ENCODE data around the gene CHRNG. TPM values are rescaled to one million over a fixed set of nuclear protein-coding genes. Genes with fewer than 3 reads are reported as not detected.

CHRNG gene
- total RNA-seq, 1 experiment from 2014 or later: 36.6 TPM

DNA sequence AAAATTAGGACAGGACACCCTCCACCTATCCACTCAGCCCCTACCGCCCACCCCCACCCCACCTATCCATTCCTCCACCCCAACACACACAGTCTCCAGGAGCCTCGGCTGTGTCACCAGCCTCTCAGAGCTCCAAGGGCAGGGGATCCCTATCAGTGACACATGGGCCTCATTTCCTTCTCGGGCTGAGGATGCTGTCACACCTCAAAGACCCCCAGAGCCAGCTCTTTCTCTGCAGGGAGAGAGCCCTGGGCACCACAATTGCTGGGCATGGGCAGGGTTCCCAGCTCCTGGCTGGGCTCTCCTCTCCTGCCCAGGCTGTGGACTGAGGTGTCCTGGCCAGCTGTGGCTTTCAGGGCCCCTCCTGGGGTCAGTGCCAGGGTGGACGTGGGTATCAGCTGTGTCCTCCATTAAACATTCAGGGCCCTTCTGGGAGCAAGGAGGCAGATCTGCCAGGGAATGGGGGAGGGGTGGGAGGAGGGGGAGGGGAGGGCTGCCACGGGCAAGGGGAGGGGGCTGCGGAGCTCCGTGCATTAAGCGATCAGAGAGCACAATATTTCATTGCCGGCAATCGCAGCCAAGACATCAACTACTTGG lies 37.6 kb upstream of the CHRNG start:
- no peak for DNase-seq
- Histone ChIP-seq H3K27ac (no peak overlapping the region), H3K36me3 (no peaks in the 10 kb centered on the region), H3K27me3 (peaks cover 42% of the 10 kb centered on the region), H3K4me1 (peaks cover 11% of the 10 kb centered on the region; the same call in 1 of the 2 replicates), H3K9me3 (replicated peaks) (no peaks in the 10 kb centered on the region), H3K4me3 (no peak overlapping the region)

DNA sequence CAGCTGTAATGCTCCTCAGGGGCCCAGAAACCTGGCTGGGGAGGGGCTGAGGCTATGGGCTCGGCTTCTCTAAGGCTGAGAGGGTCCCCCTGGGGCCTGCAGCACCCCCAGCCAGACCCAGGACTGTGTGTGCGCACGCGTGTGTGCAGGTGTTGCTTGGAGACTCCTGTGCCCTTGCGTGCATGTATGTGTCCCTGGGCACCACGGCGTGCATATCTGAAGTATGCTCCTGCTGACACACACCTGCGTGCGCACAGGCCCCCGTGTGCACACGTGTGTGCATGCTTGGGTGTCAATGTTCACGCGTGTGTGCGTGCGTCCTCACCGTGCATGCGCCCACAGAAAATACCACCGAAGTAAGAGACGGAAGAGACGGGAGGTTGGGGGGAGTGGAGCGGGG lies 37.0 kb upstream of the CHRNG start:
- no peaks in the 10 kb centered on the region for H3K36me3 ChIP-seq
- DNase-seq: no peak
- H3K4me3 ChIP-seq: no peak overlapping the region
- H3K27me3 ChIP-seq: peaks cover 48% of the 10 kb centered on the region
- no peak overlapping the region for H3K27ac ChIP-seq
- no peaks in the 10 kb centered on the region for H3K9me3 ChIP-seq (replicated peaks)
- H3K4me1 ChIP-seq: peaks cover 11% of the 10 kb centered on the region; the same call in 1 of the 2 replicates

DNA sequence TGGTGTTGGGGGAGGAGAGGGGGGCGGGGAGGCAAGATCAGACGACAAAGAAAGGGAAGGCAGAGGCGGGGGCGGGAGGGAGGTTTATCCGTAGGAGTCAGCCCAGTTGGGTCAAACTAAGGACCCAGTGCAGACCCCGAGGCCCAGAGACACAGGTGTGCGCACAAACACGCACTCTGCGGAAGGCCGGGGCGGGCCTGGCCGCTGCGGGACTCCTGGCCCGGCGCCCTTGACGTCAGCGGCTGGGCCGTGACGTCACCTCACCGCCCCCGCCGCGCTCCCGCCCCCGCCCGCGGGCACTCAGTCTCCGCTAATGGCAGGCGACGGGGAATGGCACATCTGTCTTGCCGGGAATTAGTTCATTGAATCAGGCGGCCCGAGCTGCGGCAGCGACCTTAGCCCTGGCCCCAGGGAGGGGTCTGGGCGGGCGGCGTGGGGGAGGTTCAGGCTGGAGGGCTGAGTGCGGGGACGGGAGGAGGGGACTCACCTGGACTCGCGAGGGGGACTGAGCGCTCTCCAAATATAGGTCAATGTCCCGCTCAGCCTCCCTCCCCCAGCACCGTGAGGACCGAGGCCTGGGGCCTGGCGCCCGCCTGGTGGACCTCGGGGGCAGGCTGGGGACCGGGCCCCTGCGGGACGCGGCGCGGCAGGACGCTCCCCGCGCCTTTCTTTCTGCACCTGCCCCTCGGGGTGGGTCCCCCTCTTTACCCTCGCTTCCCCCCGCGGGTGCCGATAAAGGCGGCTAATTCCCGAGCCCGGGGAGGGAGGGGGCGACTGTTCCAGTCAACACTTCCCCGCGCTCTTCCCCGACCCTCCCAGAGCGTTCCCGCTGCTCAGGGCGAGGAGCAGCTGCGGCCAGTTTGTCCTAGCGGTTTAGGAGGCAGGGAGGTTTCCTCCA lies 36.3 kb upstream of the CHRNG start:
- Histone ChIP-seq H3K9me3 (replicated peaks) (no peaks in the 10 kb centered on the region), H3K36me3 (no peaks in the 10 kb centered on the region), H3K27me3 (peaks cover 51% of the 10 kb centered on the region), H3K4me3 (peak overlapping the region; percentile 59), H3K27ac (no peak overlapping the region), H3K4me1 (peaks cover 11% of the 10 kb centered on the region; the same call in 1 of the 2 replicates)
- peak; percentile 61 to 70 for DNase-seq

DNA sequence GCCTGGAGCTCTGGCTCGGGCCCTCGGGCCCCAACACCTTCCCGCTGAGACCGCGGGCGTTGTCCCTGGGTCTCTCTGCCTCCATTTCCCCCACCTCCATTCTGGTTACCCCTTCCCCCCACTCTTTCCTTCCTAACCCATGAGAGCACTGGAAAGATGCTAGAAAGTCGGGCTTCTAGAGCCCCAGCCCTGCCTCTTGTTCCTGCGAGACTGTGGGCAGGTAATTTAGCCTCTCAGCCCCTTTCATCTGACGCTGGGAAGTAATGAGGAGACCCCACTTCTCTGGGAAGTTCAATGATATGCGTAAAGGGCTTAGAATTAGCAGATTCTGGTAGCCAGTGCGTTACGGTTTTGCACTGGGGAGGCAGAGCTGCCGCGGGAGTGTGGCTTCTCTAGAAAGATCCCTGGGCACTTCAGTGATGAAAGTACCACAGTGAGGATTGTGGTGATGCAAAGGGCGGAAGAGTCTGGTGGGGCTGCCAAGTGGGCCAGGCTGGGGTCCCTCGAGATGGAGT lies 35.6 kb upstream of the CHRNG start:
- peaks cover 58% of the 10 kb centered on the region for H3K27me3 ChIP-seq
- DNase-seq: no peak
- no peaks in the 10 kb centered on the region for H3K9me3 ChIP-seq (replicated peaks)
- H3K36me3 ChIP-seq: no peaks in the 10 kb centered on the region
- H3K27ac ChIP-seq: no peak overlapping the region
- H3K4me3 ChIP-seq: peak overlapping the region; percentile 59
- peaks cover 11% of the 10 kb centered on the region; the same call in 1 of the 2 replicates for H3K4me1 ChIP-seq

DNA sequence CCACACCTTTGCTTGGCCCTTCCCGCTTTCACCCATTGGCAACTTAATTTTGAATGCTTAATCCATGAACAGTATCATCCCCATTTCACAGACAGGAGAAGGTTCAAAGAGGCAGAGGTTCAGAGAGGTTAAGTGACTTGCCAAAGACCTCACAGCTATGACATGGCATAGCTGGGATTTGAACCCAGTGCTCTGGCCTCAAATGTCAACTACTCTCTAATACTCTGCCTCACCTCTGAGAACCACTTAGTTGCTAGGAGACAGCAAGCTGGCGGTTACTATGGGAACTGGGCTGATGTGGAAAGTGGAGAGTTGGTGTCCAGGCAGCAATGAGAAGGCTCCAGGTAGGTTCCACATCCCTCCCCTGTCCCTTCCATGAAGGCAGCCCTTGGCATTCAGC lies 35.1 kb upstream of the CHRNG start:
- H3K27me3 ChIP-seq: peaks cover 61% of the 10 kb centered on the region
- DNase-seq: no peak

DNA sequence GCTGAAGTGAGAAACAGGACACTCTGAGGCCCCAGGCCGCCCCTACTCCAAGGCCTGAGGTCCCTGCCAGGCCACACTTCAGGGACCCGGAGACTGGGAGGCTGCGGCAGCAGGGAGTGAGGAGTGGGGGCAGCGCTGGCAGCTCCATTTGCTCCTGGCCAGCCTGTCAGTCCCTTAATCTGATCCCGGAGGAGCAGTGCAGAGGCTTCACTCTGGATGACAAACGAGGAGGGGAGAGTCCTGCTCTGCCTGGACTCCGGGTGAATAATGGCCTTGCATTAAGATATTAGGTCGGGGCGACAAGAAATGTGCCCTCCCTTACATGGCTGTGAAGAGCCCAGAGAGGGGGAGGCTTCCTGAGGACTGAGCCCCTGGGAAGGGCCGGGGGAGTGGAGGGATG lies 33.6 kb upstream of the CHRNG start:
- H3K27me3 ChIP-seq: peaks cover 57% of the 10 kb centered on the region

More for the DNA sequence above, 35.1 kb upstream of the CHRNG start:
- Histone ChIP-seq H3K4me1 (peaks cover 11% of the 10 kb centered on the region; the same call in 1 of the 2 replicates), H3K36me3 (no peaks in the 10 kb centered on the region), H3K27ac (no peak overlapping the region), H3K9me3 (replicated peaks) (no peaks in the 10 kb centered on the region), H3K4me3 (no peak overlapping the region)

DNA sequence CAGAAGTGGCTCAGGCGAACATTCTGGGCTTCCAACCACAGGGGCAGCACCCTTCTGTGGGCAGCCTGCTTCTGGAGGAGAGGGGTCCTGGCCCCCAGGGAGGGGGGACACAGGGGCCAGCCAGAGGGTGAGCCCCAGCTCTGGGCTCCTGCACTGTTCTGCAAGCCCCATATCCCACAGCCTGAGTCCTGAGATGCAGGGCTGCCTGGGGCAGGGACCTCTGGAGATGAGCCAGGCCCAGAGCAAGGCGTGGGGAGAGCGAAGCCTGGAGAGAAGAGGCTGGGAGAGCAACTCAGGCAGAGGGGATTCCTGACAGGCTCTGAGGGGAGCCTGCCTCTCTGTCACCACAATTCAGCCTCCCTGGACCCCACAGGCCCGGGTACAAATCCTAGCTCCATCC lies 32.8 kb upstream of the CHRNG start:
- no peak overlapping the region for H3K27ac ChIP-seq
- peaks cover 11% of the 10 kb centered on the region; the same call in 1 of the 2 replicates for H3K4me1 ChIP-seq
- H3K27me3 ChIP-seq: peaks cover 59% of the 10 kb centered on the region
- no peaks in the 10 kb centered on the region for H3K36me3 ChIP-seq
- no peak overlapping the region for H3K4me3 ChIP-seq
- no peaks in the 10 kb centered on the region for H3K9me3 ChIP-seq (replicated peaks)
- peak in 1 of 2 experiments; percentile 26 for DNase-seq

More for the DNA sequence above, 33.6 kb upstream of the CHRNG start:
- Histone ChIP-seq H3K36me3 (no peaks in the 10 kb centered on the region), H3K4me1 (peaks cover 11% of the 10 kb centered on the region; the same call in 1 of the 2 replicates), H3K4me3 (no peak overlapping the region), H3K27ac (no peak overlapping the region), H3K9me3 (replicated peaks) (no peaks in the 10 kb centered on the region)
- no peak for DNase-seq

DNA sequence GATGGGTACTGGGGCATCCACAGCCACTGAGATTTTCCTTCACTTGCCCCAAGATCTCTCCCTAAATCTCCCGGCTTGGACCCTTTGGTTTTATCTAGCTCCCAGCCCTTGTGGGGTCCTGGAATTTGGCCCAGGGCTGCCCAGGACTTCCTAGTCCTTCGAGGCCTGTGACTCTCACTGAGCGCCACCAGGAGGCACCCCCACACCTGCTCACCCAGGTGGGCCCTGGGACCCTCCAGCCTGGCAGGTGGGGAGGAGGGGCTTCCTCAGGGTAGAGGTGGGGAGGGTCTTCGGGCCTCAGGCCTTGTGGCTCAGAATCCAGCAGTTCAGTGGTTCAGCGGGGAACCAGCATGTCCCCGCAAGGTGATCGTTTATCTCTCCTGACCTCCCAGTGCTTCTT lies 31.2 kb upstream of the CHRNG start:
- Histone ChIP-seq H3K4me3 (no peak overlapping the region), H3K27me3 (peaks cover 66% of the 10 kb centered on the region), H3K4me1 (peaks cover 23% of the 10 kb centered on the region; the same call in 1 of the 2 replicates), H3K27ac (no peak overlapping the region), H3K9me3 (replicated peaks) (no peaks in the 10 kb centered on the region), H3K36me3 (no peaks in the 10 kb centered on the region)
- DNase-seq: no peak

DNA sequence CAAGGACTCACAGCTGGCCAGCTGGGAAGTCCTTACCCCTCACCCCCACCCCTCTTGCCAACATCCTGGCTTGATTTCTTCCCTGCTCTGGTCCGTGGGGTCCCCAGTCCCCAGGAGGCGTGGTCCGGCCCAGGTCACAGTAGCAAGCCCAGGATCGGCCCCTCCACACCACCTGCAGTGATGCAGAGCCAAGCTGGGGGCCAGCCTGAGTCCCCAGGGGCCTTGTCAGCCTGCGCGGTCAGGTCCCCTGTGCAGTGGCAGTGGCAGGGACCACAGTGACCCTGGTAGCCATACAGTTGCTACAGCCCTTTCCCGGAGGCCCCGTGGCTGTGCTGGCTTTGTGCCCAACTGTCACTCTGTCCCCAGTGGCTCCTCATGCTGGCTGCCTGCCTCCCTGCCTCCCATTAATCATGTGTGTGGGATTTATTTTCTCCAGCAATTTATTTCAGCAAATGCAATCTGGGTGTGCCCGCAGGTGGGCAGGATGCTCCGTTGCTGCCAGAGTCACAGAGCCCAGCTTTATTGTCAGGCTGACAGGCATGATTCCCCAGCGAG lies 28.1 kb upstream of the CHRNG start:
- Histone ChIP-seq H3K27me3 (peaks cover 36% of the 10 kb centered on the region), H3K36me3 (no peaks in the 10 kb centered on the region), H3K9me3 (replicated peaks) (no peaks in the 10 kb centered on the region), H3K4me3 (no peak overlapping the region), H3K4me1 (peaks cover 23% of the 10 kb centered on the region; the same call in 1 of the 2 replicates), H3K27ac (no peak overlapping the region)
- DNase-seq: no peak

DNA sequence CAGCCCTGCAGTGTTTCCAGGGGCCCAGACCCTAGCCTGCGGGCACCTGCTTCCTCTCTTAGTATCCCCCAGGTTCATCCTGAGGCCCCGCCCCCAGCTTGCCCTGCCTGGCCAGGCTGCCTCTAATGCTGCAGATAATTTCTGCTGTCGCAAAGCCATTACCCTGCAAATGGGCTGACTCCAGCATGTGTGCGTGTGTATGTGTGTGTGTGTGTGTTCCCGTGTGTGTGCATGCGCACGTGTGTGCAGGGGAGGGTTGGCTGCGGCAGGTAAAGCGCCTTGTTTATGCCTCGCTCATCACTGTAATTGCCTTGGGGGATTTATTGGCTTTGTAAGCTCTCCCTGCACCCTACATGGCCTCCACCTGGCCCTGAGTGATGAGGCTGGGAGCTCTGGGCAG lies 26.9 kb upstream of the CHRNG start:
- Histone ChIP-seq H3K4me3 (no peak overlapping the region), H3K36me3 (no peaks in the 10 kb centered on the region), H3K9me3 (replicated peaks) (no peaks in the 10 kb centered on the region), H3K27ac (no peak overlapping the region), H3K27me3 (peaks cover 27% of the 10 kb centered on the region; the same call in 1 of the 2 replicates), H3K4me1 (peaks cover 23% of the 10 kb centered on the region; the same call in 1 of the 2 replicates)
- peak; percentile 59 for DNase-seq

DNA sequence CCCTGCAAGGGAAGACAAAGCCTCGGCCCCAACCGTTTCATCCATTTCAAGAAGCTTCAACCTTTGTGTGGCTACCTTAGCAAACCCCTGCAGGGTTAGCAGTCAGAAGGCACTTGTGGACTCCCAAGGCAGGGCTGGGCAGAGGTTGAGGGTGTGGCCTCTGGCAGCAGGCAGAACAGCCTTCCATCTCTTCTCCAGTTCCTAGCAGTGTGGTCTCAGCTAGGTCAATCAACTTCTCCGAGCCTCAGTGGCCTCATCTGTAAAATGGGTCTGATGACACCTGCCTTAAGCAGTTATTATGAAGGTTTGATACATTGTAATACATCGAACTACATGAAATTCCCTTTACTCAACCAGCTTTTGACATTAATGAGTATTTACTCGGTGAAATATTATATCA lies 26.1 kb upstream of the CHRNG start:
- Histone ChIP-seq H3K27me3 (peaks cover 22% of the 10 kb centered on the region; the same call in 1 of the 2 replicates), H3K36me3 (no peaks in the 10 kb centered on the region), H3K9me3 (replicated peaks) (no peaks in the 10 kb centered on the region), H3K4me1 (peaks cover 23% of the 10 kb centered on the region; the same call in 1 of the 2 replicates), H3K4me3 (no peak overlapping the region), H3K27ac (no peak overlapping the region)
- DNase-seq: no peak

DNA sequence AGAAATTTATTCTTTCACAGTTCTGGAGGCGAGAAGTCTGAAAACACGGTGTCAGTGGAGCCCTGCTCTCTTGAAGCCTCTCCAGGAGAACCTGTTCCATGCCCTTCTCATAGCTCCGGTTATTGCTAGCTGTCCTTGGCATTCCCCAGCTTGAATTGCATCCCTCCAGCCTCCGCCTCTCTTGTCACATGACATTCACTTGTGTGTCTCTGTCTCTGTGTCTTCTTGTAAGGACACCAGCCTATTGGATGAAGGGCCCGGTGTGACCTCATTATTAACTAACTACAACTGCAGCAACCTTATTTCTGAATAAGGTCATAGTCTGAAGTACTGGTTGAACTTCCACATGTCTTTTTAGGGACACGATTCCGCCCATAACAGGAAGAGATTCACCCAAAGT lies 23.9 kb upstream of the CHRNG start:
- Histone ChIP-seq H3K9me3 (replicated peaks) (no peaks in the 10 kb centered on the region), H3K4me1 (peaks cover 23% of the 10 kb centered on the region; the same call in 1 of the 2 replicates), H3K36me3 (no peaks in the 10 kb centered on the region), H3K27me3 (peaks cover 26% of the 10 kb centered on the region), H3K4me3 (no peak overlapping the region), H3K27ac (no peak overlapping the region)
- no peak for DNase-seq

DNA sequence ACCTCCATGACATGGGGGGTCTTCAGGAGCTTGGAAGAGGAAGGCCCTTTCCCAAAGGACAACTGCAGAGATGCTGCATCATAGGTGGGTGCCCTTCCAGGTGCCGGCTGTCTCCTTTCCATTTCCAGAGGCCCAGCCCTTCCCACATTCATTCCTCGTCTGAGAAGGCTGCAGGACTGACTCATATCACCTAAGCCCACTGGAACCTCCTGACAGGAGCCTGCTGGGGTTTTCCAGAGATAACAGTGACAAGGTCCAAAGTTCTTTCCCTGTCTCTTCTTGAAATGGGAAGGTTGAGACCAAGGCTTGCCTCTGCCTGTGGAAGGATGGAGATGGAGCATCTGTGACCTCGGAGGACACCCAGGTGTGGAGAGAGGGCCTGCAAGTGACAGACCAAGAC lies 22.9 kb upstream of the CHRNG start:
- Histone ChIP-seq H3K27me3 (peaks cover 31% of the 10 kb centered on the region), H3K9me3 (replicated peaks) (no peaks in the 10 kb centered on the region), H3K4me3 (no peak overlapping the region), H3K36me3 (no peaks in the 10 kb centered on the region), H3K4me1 (peaks cover 23% of the 10 kb centered on the region; the same call in 1 of the 2 replicates), H3K27ac (no peak overlapping the region)
- no peak for DNase-seq

DNA sequence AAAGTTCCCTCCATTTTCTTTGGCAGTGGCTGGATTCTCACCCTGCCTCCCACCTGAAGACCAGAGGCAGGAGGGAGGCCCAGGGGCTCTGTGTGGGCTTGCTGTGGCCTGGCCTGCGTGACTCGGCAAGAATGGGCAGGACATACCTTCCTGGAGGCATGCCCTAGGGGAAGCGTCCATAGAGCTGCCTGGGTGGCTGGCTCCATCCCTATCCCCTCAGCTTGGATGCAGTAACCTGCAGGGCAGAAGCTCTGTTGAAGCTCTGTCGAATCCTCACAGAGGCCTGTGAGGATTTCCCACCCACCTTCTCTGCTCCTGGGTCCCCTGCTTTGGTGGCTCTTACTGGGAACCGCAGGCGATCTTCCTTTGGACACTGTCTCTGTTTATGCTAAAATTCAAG lies 20.6 kb upstream of the CHRNG start:
- H3K36me3 ChIP-seq: no peaks in the 10 kb centered on the region
- H3K4me3 ChIP-seq: no peak overlapping the region
- no peak overlapping the region for H3K27ac ChIP-seq
- peaks cover 8% of the 10 kb centered on the region; the same call in 1 of the 2 replicates for H3K4me1 ChIP-seq
- peaks cover 21% of the 10 kb centered on the region for H3K27me3 ChIP-seq
- no peak for DNase-seq
- H3K9me3 ChIP-seq (replicated peaks): no peaks in the 10 kb centered on the region
